HEK293T (cell line): ENCODE results near the gene TNFAIP8L2.
"Not testable (repeated sequence)": the region's sequence is repeated elsewhere in the genome, so short reads cannot be mapped to it uniquely, and the experiment has no call there.

ENCODE experiments used
- CTCF ChIA-PET: fragments of 350-600 bp; formaldehyde crosslinking; extraction: SDS; loops from one replicate; lab custom pipeline; 2021; ENCODE audit warnings: antibody characterized with exemption, inconsistent platforms; lab: Yijun Ruan, JAX
- POLR2A ChIA-PET: fragments of 350-600 bp; formaldehyde crosslinking; extraction: SDS; loops from one replicate; lab custom pipeline; 2020; ENCODE audit warnings: antibody characterized with exemption, inconsistent platforms; lab: Yijun Ruan, JAX
- DNase-seq: peaks from one replicate; pipeline ENCODE4 v3.0.0; 2012; ENCODE audit warnings: mixed read lengths; ENCODE audit errors: extremely low spot score
- ARNT ChIP-seq: fragments of 450-650 bp; IDR thresholded peaks from 2 replicates; pipeline ENCODE4 v1.6.1; 2017; ENCODE audit warnings: mild to moderate bottlenecking
- CTBP1 ChIP-seq: fragments of 450-650 bp; IDR thresholded peaks from 2 replicates; pipeline ENCODE4 v1.6.1; 2016; ENCODE audit warnings: borderline replicate concordance
- FOXK2 ChIP-seq: fragments of 450-650 bp; IDR thresholded peaks from 2 replicates; pipeline ENCODE4 v1.6.1; 2016; ENCODE audit warnings: mild to moderate bottlenecking
- HDGF ChIP-seq: fragments of 450-650 bp; IDR thresholded peaks from 2 replicates; pipeline ENCODE4 v1.6.1; 2017; ENCODE audit warnings: antibody characterized with exemption, borderline replicate concordance
- L3MBTL2 ChIP-seq: fragments of 450-650 bp; conservative IDR thresholded peaks from 2 replicates; pipeline ENCODE4 v1.6.1; 2016; ENCODE audit warnings: mild to moderate bottlenecking
- SUZ12 ChIP-seq: fragments of 450-650 bp; IDR thresholded peaks from 2 replicates; pipeline ENCODE4 v1.6.1; 2016; ENCODE audit warnings: mild to moderate bottlenecking
- TARDBP ChIP-seq: fragments of 450-650 bp; IDR thresholded peaks from 2 replicates; pipeline ENCODE4 v1.6.1; 2016
- ZNF384 ChIP-seq: fragments of 450-650 bp; IDR thresholded peaks from 2 replicates; pipeline ENCODE4 v1.6.1; 2016

The TNFAIP8L2 gene

DNA sequence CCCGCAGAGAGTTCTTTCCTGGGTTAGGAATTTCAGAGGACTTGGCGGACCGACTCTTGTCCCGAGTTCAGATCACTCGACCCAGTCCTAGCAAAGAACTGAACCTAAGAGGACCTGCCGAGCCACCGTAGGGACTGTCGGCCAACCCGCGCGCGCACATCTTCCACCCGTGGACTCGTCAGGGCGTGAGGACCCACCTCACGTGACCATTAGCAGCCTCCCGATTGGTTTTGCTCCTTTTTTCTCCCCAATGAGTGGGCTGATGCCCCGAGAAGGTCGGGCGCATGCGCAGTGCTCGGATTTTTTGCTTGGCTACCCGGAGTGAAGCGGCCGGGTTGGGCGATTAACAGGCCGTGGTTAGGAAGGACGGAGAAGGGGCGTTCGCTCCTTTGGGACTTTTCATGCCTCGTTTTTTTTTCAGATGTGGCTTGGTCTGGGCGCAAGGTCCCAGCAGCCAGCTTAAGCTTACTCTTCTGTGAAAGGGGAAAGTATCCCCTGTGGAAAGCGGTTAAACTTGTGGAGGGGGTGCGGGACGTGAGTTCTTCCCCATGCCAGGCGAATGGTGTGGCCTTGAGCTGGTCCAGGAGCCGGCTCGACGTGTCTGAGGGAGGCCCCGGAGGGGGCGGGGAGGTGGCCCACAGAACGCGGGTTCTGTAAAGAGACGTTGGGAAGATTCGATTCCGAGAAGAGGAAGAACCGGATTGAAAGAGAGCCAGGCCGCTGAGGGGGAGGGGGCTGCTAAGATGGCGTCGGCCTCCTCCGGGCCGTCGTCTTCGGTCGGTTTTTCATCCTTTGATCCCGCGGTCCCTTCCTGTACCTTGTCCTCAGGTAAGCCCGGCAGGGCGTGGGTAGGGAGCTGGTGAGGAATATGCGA is 42.0 kb downstream of the TNFAIP8L2 start, which contains the start of gene PIP5K1A:
Gene PIP5K1A, plus strand, starts transcription at position 299 of the 874 bp plus-strand sequence. Its CDS starts 445 bp downstream, at position 744.
- TF ChIP-seq ARNT (no peak), FOXK2 (no peak), L3MBTL2 (peak; percentile 76), TARDBP (peak; percentile 97)
- DNase-seq = peak; percentile 98
- ChIA-PET POLR2A (interaction anchor here (0.6 to 2.8 kb wide), 12 partner anchors 9 to 134 kb away, joined by 3 to 17 read pairs (median 6); partner anchors contain the start of genes PSMD4, VPS72 and ZNF687), CTCF (interaction anchor here (0.6 kb wide), 1 partner anchor 13 kb away, joined by 3 read pairs; no protein-coding TSS in a partner anchor)

DNA sequence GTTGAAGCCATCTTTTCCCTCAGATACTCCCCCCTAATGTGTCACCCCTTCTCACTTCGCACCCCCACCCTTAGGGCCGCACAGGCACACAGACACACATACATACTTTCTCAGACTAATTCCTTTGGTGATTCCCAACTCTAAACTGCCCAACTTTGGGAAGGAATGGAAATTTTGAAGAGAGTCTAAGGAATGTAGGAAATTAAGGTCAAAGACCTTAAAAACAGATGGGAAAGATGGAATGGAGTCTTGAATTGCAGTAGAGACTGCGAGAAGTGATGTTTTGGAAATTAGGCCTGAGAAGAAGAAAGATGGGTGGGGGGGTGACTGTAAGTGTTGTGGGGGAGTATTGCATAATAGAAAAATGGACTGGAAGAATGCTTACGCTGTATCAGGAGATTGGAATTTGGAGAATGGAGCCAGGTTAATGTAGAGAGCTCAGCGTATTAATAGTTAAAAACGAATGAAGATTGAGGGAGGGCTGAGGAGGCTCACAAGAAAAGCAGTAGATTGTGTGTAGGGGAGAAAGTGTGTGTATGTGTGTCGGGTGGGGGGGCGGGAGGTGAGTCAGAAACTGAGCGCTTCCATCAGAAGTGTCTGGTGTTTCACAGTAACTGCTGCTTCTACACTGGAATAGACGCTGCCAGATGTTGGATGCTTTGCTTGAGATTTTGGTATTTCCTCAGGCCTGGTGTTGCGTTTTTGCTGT is 43.6 kb downstream of the TNFAIP8L2 start:
- POLR2A ChIA-PET = interaction anchor here (0.6 to 2.8 kb wide), 6 partner anchors 8 to 81 kb away, joined by 3 to 17 read pairs (median 10); partner anchors contain the start of genes VPS72 and ZNF687
- CTCF ChIA-PET = interaction anchor here (1.2 kb wide), 1 partner anchor 52 kb away, joined by 3 read pairs; no protein-coding TSS in a partner anchor
- DNase-seq = no peak
- TF ChIP-seq CTBP1 (no peak), HDGF (no peak), SUZ12 (no peak), ZNF384 (no peak)

DNA sequence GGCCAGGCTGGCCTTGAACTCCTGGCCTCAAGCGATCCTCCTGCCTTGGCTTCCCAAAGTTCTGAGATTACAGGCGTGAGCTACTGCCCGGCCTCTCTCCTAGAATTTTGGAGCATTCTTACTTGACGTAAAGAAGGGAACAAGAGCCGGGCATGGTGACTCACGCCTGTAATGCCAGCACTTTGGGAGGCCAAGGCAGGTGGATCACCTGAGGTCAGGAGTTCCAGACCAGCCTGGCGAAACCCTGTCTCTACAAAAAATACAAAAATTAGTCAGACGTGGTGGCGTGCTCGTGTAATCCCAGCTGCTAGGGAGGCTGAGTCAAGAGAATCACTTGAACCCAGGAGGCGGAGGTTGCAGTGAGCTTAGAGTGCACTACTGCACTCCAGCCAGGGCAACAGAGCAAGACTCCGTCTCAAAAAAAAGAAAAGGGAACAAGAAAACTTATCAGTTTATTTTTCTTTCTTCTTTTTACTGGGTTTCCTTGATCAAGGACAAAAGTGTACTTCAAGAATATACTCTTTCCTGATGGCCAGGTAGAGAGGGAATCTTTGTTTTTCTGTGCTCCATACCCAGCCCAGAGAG is 49.0 kb downstream of the TNFAIP8L2 start:
- CTCF ChIA-PET, POLR2A ChIA-PET, DNase-seq: not testable (repeated sequence)
